EL (cell line): ENCODE data around the gene SLC9A8.
A peak's percentile ranks its signal among the peaks of the same experiment; 100 is the strongest.
"Not testable (repeated sequence)": the region's sequence is repeated elsewhere in the genome, so short reads cannot be mapped to it uniquely, and the experiment has no call there.

ENCODE experiments used
- DNase-seq: peaks from one replicate; pipeline ENCODE4 v3.0.0-alpha.2; 2016

Gene SLC9A8

DNA sequence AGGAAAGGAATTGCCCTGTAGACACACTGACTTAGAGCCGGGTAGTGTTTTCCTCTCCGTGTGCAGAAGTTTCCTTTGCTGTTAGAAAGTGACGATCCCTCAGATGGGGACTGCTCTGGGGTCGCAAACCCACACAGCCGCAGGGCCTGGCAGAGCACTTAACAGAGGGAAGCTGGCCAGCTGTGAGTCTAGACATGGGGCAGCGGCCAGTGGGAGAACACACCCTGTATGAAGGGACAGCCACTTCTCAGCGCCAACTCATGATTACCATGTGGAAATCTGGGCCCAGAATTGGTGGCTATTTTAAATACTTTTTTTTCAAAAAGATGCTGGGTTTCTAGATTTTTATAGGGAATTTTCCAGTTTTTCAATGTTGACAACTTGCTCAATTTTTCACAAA, 39.4 kb downstream of the SLC9A8 start:
- DNase-seq: no peak

DNA sequence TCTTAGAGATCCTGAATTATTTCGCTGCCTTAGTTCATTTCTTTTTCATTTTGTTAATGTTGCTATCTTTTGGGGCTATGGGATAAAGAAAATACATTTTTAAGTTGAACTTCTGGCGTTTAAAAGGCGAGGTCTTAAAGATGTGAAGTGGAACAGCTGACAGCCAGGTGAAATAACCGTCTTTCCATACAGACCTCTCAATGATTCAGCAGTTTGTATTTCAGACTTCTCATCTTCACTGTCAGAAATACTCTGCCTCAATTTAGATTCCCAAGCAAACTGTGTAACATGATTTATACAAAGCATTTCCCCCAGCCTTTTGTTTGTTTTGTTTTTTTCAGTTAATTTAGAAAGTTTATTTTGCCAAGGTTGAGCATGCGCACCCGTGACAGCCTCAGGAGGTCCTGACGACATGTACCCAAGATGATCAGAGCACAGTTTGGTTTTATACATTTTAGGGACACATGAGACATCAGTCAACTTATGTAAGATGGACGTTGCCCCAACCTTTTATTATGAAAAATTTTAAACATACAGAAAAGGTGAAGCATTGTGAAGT, 40.0 kb downstream of the SLC9A8 start:
- no peak for DNase-seq

DNA sequence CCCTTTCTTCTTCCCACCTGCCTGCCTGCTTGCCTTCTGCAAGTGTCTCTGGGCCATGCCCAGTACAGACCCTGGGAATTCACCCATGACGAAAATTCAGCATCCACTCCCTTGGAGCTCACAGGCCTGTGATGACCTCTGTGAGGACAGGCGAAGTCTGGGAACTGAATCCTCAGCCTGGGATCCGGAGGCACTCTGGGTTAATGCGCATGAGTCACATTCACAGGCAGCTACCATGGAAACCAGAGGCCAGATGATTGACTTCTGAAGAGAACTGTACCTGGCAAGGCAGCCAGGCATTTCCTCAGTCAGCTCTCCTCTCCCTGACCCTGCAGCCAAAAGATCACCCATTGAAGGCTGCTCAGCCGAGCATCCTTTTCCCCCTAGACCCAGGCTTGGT, 41.0 kb downstream of the SLC9A8 start:
- peak; percentile 68 for DNase-seq

DNA sequence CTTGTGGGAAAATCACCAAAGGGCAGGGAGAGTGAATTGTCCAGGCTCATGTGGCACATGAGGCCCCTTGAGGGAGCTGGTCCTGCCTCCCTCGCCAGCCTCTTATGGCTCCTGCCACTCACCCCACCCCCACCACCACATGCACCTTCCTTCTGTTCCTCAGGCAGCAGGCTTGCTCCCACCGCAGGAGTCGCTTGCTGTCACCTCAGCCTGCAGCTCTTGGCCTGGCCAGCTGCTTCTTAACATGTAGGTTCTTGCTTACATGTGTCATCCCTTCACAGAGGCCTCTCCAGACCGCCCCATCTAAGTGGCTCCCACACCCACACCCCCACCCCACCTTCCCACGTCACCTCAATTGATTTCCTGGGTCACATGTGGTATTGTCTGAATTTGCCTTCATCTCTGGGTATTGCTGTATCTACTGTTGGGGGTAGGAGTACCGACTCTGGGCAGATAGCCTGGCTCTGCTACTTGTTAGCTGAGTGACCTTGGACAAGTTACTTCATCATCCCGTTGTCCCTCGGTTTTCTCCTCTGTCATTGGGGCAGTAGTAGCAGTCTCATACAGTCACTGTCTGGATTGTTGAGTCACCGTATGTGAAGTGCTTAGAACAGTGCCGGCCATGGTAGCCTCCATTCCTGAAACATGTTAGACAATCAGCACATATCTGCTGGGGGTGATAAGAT, 41.7 kb downstream of the SLC9A8 start:
- no peak for DNase-seq

DNA sequence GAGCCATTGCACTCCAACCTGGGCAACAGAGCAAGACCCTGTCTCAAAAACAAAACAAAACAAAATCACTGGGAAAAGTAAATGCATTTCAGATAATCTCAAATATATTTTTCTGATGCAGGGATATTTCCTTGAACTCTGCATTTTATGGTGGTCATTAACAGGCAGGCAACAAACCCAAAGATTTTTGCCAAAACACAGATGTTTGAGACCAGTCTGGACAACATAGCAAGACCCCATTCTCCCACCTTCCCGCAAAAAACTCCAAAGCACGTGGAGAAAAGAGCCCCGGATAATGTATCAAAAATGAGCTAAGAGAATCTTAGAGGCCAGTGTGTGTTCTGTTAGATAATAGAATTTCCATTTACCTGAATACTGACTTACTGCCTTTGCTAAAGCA, 44.3 kb downstream of the SLC9A8 start:
- DNase-seq: no peak

DNA sequence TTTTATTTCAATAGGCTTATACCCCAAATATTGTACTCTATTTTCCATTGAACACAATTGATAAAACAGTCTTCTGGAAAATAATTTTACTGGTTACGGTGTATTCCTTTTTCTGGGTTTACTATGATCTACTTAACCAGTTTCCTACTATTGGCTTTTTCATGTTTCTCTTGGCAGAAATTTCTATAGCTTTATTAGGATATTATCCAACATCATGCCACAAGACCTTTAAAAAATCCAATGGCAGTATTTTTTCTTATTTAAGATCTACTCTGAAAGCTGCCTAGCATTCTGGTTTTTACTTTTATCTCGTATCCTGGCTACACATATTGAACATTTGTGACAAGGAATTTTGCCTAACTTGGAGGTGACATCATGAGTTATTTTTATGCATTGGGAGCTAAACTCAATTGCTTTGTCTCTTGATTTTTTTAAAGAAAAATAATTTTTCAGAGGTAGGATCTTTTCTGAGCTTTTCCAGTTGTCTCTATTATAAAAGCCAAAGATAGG, 45.5 kb downstream of the SLC9A8 start:
- no peak for DNase-seq

DNA sequence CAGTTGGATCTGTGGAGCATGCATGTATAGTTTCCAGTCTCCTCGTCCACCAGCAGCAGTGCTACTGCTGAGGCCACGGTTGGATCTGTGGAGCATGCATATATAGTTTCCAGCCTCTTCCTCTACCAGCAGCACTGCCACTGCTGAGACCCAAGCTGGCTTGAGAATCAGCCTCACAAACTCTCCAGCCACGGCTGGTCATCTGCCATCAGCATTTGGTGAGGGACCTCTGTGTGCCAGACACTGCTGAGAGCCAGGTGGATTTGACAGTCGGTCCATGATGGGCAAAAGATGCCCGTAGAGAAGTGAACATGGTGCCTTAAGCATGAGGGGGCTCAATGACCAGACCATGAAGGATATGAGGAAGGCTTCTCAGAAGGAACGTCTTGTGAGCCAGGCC, 46.4 kb downstream of the SLC9A8 start:
- DNase-seq: no peak

DNA sequence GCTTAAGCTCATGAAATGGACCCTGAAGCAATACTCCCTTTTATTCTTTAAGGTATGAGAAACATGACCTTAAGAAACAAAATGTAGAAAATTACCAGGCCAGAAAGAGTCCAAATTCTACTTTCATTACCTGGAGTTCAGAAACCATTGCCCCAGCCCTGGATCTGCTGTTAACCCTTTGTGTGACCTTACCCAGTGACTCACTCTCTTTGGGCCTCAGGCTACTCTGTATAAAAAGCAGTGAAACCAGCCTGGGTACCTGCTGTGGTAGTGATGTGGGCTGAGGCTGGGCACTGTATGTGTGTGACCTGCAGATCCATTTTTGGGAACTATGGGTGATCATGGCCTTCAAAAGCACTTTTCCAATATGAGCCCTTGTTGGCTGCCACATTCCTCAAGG, 47.2 kb downstream of the SLC9A8 start:
- peak; percentile 43 for DNase-seq

DNA sequence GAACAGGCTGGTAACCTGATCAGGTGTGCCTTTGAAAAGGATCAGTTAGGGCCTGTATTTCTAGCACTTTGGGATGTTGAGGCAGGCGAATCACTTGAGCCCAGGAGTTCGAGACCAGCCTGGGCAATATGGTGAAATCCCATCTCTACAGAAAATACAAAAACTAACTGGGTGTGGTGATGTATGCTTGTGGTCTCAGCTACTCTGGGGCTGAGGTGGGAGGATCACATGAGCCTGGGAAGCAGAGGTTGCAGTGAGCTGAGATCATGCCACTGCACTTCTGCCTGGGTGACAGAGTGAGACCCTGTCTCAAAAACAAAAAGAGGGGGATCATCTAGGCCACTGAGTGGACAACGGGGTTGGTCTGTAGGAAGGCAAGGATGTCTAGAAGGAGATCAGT, 48.6 kb downstream of the SLC9A8 start:
- not testable (repeated sequence) for DNase-seq

DNA sequence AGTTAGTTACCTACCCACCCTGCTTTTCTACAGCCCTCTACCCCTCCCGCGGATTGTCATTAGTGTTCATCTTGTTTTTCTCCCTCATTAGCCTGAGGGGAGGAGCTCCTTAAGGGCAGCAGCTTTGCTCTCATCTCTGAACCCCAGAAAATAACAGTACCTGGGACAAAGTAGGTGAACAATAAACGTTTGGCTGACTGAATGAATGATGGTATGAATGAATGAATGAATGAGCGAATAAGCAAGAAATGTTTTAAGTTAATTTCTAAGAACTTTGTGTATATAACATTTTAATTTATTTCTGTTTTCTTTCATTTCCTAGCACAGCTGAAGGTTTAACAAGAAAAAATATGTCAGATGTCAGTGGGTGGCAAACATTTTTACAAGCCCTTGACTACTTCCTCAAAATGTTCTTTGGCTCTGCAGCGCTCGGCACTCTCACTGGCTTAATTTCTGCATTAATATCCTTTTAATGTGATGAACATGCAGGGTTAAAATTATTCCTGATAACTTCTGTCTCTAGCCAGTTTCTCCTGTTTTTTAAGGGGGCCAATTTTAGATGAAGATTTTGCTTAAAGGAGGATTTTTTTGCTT, 50.1 kb downstream of the SLC9A8 start:
- no peak for DNase-seq

DNA sequence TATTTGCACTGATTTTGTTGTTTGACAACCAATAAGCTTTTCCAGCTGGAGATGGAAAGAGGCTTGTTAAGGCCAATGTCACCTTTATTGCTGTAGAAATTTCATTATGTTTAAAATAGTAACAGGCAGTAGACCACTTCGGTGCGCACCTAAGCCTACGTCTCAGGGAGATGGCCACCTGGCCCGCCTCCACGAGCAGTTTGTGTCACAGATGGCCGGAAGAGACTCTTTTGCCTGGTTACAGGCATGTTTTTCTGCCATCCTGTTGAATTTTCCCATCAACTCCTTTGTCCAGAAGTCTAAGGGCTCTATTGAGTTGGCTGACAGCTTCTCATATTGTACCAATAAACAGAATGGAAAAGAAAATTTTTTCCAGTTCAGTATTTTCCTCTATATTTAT, 51.0 kb downstream of the SLC9A8 start:
- DNase-seq: no peak

DNA sequence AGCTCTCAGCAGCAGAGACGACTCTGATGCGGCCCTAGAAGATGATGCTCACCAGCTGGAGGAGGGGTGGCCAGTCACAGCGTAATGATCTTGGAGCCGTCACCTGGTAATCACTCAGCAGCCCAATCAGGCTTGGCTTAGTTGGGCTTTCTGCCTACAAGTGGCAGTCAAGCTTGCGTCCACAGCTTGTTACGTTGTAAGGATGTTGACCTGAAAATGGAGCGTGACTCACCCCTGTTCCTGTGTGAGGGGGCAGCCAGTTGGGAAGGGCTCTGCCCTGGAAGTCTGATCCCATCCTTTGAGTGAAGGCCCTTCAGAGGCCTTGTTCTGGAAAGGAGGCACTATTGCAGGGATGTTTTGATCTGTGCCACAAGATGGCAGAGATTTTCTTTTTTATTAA, 52.9 kb downstream of the SLC9A8 start:
- peak; percentile 21 for DNase-seq

DNA sequence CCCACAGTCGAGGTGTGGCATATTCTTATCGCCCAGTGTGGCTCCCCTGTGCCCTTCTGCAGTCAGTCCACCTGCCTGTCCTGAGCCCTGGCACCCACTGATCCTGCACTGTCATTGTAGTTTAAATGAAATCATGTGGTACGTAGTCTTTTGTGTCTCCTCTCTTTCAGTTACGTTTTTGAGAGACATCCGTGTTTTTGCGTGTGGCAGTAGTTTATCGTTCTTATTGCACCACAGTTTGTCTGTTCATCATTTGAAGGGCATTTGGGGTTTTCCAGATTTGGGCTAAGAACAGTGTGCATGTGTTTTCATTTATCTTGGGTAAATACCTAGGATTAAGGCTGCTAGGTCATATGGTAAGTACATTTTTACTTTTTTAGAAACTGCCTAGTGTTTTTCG, 53.4 kb downstream of the SLC9A8 start:
- peak; percentile 59 for DNase-seq

DNA sequence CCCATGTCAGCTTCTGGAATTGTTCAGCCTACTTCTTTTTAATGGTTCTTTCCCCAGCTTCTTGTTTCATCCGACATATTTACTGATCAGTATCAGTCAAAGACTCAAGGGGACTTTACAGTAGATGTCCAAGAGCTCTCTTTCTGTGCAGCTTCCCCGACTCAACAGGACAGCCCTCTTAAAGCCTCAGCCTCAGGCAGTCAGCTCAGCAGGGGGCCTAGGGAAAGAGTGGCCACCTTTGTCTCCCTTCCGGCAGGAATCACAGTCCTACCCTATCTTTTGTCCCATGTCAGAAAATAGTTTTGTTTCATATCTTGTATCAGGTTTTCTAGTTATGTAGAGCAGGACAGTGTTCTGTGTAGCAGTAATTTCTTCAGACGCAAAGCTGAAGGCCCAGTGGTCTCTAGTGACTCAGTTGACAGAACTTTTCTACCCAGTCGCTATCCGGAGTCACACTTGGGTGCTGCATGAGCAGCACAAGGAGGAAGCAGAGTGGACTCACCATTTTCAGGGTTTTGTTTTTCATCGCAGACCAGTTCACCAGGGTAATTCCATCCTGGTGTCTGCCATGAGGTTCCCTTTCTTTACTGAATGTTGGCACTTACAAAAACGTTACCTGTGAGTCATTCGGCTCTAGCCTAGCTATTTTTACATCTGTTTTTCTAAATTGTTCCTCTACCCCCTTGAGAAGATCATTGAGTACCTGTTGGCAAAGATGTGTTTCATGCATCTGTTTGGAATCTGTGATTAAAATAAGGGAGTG, 55.0 kb downstream of the SLC9A8 start:
- no peak for DNase-seq

DNA sequence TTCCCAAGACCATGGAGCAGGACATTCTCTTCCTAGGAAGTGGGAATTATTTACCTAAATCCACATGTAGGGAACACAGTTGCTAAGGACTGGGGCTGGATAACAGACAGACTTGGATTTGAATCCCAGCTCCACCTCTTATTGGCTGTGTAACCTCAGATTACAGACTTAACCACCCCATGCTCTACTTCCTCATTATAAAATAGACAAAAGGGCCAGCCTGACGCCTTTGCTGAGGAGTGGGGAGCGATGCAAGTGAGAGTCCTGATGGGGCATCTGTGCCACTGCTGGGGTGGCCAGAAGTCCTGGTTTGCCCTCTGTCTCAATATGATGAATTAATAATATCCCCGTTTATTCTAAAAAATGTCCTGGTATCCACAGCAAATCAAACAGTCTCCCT, 55.9 kb downstream of the SLC9A8 start:
- DNase-seq: no peak

DNA sequence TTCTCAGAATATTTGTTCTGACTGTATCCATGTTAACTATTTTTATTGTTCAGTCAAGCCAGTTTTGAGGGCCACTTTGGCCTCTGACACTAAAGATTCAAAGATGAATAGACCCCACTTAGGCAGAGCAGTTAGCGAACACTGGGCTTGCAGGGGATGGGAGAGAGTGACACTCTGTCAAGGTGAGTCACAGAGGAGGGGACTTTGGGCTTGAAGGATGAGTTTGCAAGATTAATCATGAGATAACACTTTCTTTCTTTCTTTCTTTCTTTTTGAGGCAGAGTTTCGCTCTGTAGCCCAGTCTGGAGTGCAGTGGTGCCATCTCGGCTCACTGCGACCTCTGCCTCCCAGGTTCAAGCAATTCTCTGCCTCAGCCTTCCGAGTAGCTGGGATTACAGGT, 56.3 kb downstream of the SLC9A8 start:
- DNase-seq: no peak

DNA sequence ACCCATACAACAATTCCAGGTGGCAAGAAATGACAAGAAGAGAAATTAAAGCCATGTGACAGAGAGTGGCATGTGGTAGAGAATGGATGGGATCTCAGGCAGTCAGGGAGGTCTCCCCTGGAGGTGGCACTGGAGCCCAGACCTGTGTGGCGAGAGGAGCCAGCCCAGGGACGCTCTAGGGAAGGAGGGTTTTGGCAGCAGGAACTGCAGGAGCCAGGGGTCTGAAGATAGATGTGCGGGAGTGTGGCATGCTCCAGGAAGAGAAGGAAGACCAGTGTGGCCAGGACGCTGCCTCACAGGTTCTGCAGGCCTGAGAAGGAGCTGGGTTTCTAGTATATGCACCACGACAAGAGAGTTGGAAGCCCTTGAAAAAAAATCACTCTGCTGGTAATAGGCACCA, 57.6 kb downstream of the SLC9A8 start:
- no peak for DNase-seq

DNA sequence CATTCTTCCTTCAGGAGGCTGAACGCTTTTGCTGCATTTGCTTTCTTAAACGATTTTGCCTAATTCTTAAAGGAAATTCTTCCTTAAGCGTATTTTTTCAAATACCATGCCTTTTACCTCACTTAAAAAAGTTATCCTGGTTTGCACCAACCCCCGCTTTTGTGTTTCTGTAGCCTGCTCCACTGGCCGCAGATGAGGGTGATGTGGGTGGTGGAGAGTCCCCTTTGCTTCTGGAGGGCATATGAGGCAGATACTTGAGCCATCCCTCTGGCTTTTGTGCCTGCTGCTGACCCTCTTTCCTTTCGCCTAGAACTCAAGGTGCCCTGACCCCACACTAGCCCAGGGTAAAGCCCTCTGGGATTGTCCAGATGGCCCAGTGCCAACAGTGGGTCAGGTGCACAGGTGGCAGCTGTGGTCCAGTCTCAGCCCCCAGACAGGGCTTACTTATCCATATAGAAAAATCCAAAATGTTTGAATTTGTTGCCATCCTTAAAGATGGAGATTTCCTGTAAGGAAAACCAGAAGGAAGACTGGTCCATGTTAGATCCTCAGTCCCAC, 58.8 kb downstream of the SLC9A8 start:
- DNase-seq: no peak

DNA sequence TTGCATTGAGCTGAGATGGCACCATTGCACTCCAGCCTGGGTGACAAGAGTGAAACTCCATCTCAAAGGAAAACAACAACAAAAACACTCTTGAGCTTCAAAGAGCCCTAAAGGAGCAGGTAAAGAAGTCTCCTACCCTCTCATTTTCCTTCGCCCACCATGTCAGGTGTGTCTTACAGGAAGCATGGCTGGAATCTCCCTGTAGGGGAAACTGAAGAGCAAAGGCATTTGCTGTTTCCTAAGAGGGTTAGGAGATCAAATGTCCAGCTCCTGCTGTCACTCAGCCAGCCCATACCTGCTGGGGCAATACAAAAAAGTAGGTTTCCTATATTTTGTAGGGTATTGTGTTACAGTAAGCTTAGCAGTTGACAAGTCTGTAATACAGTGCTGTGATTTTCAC, 59.4 kb downstream of the SLC9A8 start:
- DNase-seq: no peak

DNA sequence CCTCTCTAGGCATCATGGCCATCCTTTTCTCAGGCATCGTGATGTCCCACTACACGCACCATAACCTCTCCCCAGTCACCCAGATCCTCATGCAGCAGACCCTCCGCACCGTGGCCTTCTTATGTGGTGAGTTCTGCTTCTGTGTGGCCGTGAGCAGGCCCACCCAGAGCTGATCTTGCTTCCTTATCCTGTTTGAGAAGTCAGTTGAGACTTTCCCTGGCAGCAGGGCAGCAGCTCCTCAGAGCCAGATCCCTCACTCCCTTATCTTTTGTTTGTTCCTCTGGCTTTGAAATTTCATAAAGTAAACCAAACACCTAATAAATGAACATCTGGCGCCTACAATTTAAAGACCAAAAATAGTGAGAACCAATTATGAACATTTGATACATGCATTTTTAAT, 62.1 kb downstream of the SLC9A8 start:
- no peak for DNase-seq

DNA sequence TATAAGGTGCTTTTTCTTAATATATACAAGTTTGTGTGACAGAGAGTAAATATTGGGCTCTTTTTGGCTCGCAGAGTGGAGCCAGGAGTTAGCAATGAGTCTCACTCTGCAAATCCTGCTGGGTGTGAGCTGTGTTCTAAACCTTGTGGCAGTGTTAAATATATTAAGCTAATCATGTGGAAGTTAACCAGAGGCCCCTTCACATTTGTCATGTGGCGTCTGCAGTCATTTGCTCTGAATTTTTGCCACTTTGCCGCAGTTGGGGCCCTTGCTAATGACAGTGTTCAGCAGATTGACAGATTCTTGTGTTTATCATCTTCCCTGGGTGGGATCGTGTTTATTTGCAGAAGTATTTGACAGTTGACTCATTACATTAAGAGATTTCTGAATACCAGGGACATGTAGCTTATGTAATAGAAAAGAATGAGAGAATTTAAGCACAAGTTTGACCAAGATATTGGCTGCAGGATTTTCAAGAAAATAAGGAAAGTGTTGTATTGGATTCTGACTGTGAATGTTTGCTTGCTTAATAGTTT, 64.8 kb downstream of the SLC9A8 start:
- DNase-seq: no peak

DNA sequence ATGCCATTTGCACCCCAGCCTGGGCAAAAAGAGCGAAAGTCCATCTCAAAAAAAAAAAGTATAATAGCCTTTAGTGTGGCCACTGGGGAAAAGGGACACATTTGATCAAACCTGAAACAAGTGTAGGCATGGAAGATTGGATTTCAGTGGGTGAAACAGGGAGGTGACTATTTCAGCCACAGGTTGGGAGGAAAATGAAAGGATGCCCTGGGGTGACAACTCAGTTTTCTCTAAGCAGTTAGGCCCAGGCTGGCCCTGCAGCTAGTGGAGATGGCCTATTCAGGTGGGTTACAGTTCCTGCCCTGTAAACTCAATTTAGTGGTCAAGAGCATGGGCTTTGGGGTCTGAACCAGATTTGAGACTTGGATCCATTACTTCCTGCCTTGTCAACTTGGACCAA, 66.3 kb downstream of the SLC9A8 start:
- no peak for DNase-seq

DNA sequence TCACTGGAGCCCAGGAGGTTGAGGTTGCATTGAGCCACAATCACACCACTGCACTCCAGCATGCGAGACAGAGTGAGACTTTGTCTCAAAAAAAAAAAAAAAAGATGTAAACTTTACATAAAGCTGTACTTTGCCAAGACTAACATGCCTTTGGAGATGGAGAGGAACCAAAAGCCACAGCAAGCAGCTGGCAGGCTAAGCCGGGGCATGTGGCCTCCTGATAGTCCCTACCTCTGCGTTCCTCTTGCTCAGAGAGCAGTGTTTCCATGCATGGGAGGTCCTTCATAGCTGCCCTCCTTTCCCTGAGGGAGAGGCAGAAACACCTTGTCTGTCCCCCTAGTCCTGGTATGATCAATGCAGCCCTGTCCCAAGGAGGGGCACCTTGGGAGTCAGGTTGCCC, 67.5 kb downstream of the SLC9A8 start:
- DNase-seq: no peak
